ENCODE measurements around the gene MUC3A. TPM values are rescaled to one million over a fixed set of nuclear protein-coding genes. Genes with fewer than 3 reads are reported as not detected.

The MUC3A gene
- total RNA-seq, 1 experiment from 2014 or later, result 29.2 TPM

- no CpG with 5 or more reads among the region's 15 CpGs for WGBS (ENCODE audit: extremely low coverage, insufficient read length, low lambda C conversion rate)
- TF ChIP-seq CTCF (conservative IDR thresholded peaks at IDR 0.05), result no peak
- Histone ChIP-seq H3T11ph (ENCODE audit: low read length) (no peak overlapping the region), H3K4me2 (ENCODE audit: insufficient read depth, insufficient read length, low read length) (peak overlapping the region; percentile 43), H2AK5ac (ENCODE audit: insufficient read length, low read length) (no peak overlapping the region), H3K27me3 (ENCODE audit: insufficient read depth, low read length) (no peaks in the 10 kb centered on the region), H3K79me1 (ENCODE audit: insufficient read depth, low read depth, low read length, poor library complexity, severe bottlenecking) (no peaks in the 10 kb centered on the region), H3K9me3 (ENCODE audit: control insufficient read depth, low read depth, low read length) (no peaks in the 10 kb centered on the region), H4K8ac (replicated peaks; ENCODE audit: insufficient read length, low read depth, low read length) (no peak overlapping the region), H3K79me2 (ENCODE audit: insufficient read depth, low read length) (no peaks in the 10 kb centered on the region), H3K56ac (ENCODE audit: insufficient read length, low read depth, low read length) (no peak overlapping the region), H3K4ac (ENCODE audit: low read depth, low read length) (no peak overlapping the region), H3K18ac (ENCODE audit: insufficient read length, low read depth, low read length) (no peak overlapping the region), H3K23me2 (ENCODE audit: insufficient read length, low read depth, low read length, poor library complexity, severe bottlenecking) (no peaks in the 10 kb centered on the region), H2BK12ac (ENCODE audit: insufficient read length, low read depth, low read length) (no peak overlapping the region), H3K4me1 (ENCODE audit: insufficient read depth, low read length) (peaks cover 8% of the 10 kb centered on the region; the same call in 1 of the 2 replicates), H3K23ac (ENCODE audit: insufficient read length, low read depth, low read length) (no peak overlapping the region), H2BK120ac (ENCODE audit: low read depth, low read length, poor library complexity, severe bottlenecking) (no peak overlapping the region), H3K27ac (ENCODE audit: insufficient read length, low read depth, low read length) (no peak overlapping the region), H4K91ac (ENCODE audit: insufficient read length, low read depth, low read length) (no peak overlapping the region), H3K9ac (ENCODE audit: extremely low read depth, insufficient read length, low read length) (no peak overlapping the region), H2AFZ (ENCODE audit: low read length) (no peak overlapping the region), H3K14ac (ENCODE audit: insufficient read depth, low read length) (peak overlapping the region; percentile 68; the same call in 1 of the 2 replicates), H2BK5ac (ENCODE audit: insufficient read length, low read length) (no peak overlapping the region), H4K5ac (ENCODE audit: insufficient read length, low read depth, low read length) (no peak overlapping the region), H4K20me1 (ENCODE audit: control insufficient read depth, insufficient read depth, insufficient read length) (no peaks in the 10 kb centered on the region), H2BK20ac (ENCODE audit: low read depth, low read length, poor library complexity, severe bottlenecking) (no peak overlapping the region), H2BK15ac (ENCODE audit: low read depth, low read length) (no peak overlapping the region)
- Mint-ChIP-seq H3K4me3 (peak overlapping the region in 1 of 2 experiments; percentile 41; a peak in 2 of 5 replicates), H3K36me3 (ENCODE audit: insufficient read depth in 1 of 3, low read depth in 3 of 3) (peaks cover 0 to 2% (median 0%) of the 10 kb centered on the region in 3 experiments; a peak in 1 of 7 replicates), H3K27ac (peak overlapping the region in 1 of 3 experiments; percentile 6; a peak in 1 of 7 replicates), H3K4me1 (peaks cover 29 to 35% of the 10 kb centered on the region in 2 experiments), H3K27me3 (ENCODE audit: low read depth) (peaks cover 4% of the 10 kb centered on the region; the same call in 1 of the 2 replicates), H3K9me3 (no peaks in the 10 kb centered on the region; a peak in 2 of 5 replicates)
- DNase-seq, result peak; percentile 59
These were observed 654 bp downstream of the MUC3A start for GRCh38 chr7:100949933-100950443.

Measured in H9 (cell line).